HG03175 (cell line): Measurements from ENCODE around the gene FAM184A.
"Not testable (repeated sequence)": the region's sequence is repeated elsewhere in the genome, so short reads cannot be mapped to it uniquely, and the experiment has no call there.

Experiments used
- ATAC-seq: cut with Tn5 transposase; IDR thresholded peaks from one replicate; pipeline ENCODE4 v1.9.1; 2021; ENCODE audit warnings: mild to moderate bottlenecking, moderate library complexity; ENCODE audit not compliant: unreplicated experiment

FAM184A gene

GRCh38 chr6:119102901-119103300, 24.4 kb upstream of the FAM184A start:
- no peak for ATAC-seq

DNA sequence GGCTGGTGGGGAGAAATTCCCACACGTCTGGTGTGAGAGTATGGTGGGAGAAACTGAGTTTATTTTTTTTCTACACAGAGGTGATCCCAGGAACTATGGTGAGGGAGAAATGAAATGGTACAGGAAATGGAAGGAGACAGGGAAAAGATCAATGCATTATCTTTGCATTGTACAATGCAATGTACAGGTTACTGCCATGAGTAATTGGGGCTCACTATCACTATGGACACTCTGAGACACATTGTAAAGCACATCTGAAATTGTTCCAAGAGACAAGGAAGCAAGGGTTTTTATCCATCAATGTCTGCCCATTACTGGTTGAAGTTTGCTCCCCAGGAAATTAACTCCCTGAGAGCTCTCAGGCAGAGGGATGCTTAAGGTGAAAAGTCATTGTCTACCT, 21.7 kb upstream of the FAM184A start:
- no peak for ATAC-seq

DNA sequence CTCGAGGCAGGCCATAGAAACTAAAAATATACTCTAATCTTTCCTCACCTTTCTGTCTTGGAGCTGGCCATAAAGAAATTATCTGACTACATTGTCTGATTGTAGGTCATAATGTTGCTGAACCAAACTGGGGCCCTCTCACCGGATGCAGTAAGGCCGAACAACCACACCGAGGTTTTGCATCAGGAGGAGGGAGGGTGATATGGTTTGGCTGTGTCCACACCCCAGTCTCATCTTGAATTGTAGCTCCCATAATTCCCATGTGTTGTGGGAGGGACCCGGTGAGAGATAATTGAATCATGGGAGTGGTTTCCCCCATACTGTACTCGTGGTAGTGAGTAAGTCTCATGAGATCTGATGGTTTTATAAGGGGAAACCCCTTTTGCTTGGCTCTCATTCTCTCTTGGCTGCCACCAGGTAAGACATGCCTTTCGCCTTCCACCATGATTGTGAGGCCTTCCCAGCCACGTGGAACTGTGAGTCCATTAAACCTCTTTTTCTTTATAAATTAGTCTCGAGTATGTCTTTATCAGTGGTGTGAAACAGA, 19.4 kb upstream of the FAM184A start:
- not testable (repeated sequence) for ATAC-seq

DNA sequence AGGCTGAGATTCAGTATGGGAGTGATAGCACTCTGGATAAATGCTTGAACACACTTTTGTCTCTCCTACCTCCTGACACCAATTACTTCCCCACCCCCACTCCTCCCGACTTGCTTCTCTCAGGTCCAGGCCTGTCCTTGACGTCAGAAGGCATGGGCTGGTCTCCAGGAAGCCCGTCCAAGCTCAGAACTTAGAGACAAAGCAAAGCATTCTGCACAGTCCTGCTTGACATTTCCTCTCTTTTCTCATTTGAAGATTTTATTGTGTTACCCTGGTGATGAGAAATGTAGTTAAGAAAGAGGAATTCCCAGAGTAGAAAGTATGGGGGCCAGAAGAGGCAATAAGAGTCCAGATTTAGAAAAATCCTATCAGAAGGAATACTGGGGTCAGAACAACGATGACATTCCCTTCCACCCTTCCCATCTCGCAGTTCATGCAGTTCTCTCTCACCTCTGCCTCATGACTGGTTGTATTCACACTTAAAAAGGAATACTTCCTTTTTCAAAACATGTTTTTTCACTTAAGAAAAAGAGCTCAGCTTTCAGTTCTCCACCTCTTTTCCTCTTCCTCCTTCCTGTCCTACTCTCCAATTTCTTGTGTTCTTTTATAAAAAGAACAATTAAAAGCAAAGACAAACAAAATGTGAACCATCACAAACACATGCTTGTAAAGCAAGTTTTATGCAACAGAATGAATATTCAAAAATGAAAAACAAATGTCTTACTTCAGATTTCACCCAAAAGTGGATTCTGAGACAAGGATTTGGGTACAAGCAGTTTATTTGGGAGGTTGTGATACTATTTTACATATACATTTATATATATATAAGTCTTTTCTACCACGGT, 18.5 kb upstream of the FAM184A start:
- ATAC-seq, result no peak

GRCh38 chr6:119090256-119090655, 11.8 kb upstream of the FAM184A start:
- ATAC-seq, result no peak

- no peak for ATAC-seq
These were observed 6.3 kb upstream of the FAM184A start for GRCh38 chr6:119084784-119085183.

- no peak for ATAC-seq
These were observed 4.5 kb upstream of the FAM184A start for GRCh38 chr6:119083007-119083406.

- no peak for ATAC-seq
These were observed 882 bp upstream of the FAM184A start for GRCh38 chr6:119079283-119079809.

- peak; percentile 23 for ATAC-seq
These were observed 655 bp downstream of the FAM184A start for GRCh38 chr6:119077643-119078375.

GRCh38 chr6:119077391-119077642, 1.1 kb downstream of the FAM184A start:
- no peak for ATAC-seq

DNA sequence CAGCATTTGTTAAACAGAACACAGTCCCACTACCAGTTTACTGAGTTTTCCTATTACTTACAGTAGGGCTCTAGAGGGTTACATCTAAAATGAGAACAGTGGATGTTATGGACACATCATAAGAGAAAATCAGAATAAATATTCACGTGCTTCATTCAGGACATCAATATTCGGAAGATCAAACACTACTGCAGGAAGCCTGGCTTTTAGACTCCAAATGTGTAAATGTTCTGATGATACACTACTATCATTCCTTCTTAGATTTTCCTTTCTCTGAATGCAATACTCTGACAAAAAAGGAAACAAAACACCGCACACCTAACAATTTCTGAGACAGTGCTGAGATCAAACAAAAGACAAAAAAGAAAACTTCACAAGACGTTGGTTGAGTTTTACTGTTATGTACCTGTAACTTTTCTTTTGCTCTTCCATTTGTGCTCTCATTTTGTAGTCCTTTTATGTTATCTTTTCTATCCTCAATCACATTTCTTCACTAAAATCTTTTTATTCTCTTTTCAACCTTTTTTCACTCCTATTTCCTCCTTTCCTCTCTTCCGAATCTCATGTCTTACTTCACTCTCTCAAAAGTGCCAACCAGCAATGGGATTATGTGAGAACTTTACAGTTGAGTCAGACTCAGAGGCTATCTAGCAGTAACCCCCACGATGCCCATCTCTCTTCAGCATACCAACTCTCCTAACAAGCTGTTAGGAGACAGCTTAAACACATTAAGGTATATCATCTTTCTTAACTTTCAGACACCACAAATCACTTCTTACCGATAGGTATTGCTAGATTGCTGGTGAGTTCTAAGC, 1.7 kb downstream of the FAM184A start:
- ATAC-seq, result no peak

GRCh38 chr6:119076173-119076572, 2.3 kb downstream of the FAM184A start:
- no peak for ATAC-seq

DNA sequence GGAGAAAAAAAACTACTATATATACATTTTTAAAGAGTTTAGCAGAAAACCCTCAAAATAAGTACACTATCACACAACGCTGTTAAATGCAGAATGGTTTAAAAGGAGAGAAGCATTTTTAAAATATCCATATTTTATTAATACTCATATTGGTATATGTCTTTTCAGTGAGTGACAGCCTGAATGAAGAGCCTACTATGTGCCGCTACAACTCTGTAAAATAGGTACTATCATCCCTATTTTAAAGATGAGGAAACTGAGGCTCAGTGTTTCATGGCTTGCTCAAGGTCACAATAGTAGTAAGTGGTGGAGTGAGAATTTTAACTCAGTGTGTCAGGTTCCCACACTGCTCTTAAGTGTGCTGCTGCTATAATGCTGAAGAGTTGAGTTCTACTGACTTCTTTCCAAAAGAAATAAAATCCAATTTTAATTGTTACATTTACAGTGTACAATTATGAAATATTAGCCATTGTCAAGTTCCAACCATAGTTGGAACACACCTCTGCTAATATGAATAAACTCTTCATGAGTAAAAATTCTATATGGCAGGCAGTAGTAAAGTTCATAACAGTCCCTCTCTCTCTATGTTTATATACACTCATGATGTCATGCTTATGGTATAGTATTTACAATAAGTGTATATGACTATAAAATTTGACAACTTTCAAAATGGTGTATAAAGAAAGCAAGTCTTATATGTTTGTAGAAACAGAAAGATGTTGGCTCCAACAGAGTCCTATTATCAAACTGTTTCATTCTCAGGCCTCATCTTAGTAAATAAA, 3.1 kb downstream of the FAM184A start:
- ATAC-seq, result no peak

DNA sequence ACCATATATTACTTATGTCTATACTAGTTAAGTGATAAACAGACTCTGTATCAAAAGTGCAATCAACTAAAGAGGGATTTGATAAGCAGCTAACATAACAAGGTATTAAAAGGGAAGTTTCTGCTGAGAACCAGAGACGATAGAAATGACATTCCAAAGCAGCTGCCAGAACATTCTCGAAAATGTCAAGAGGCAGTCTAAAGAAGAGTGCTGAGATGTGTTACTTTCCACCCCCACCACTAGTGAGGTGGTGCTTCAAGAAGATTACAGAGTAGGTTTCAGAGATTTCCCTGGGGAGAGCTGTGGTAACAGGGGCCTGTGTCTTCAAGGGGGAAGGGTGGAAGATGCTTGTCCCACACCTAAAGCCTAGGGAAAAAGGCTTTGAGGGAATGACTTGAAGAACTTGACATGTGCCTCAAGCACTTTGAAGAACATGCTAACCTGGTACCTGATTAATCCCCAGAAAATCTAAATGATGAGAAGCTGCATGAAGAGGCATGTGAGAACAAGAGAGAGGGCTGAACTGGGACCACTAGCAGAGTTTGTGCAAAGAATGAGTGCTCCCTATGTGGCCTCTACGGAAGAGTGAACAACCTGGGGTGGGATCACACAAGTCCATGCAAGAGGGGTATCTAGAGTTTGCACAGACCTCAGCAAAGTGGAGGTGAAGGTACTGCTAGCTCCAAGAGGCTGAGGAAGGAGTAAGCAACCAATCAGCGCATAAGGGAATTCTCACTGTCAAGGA, 5.0 kb downstream of the FAM184A start:
- ATAC-seq, result no peak

- no peak for ATAC-seq
These were observed 6.9 kb downstream of the FAM184A start for GRCh38 chr6:119071576-119071975.

- no peak for ATAC-seq
These were observed 11.4 kb downstream of the FAM184A start for GRCh38 chr6:119067091-119067490.

DNA sequence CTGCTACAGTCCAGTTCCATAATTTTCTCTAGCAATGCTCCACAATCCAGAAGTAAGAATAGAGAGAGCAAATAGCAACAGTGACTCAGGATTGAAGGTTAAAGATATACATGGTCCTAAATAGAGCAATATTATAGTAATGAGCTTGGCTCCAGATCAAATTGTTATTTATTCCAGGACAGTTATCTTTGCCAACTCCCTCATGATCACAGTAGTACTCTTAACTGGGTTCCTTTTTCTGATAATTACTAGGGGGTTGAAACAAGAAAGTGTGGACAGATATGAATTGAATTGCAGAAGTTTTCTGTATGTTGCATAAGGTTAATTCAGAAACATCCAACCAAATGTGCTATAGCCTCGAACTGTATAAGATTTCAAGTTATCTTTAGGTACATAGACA, 11.9 kb downstream of the FAM184A start:
- no peak for ATAC-seq

DNA sequence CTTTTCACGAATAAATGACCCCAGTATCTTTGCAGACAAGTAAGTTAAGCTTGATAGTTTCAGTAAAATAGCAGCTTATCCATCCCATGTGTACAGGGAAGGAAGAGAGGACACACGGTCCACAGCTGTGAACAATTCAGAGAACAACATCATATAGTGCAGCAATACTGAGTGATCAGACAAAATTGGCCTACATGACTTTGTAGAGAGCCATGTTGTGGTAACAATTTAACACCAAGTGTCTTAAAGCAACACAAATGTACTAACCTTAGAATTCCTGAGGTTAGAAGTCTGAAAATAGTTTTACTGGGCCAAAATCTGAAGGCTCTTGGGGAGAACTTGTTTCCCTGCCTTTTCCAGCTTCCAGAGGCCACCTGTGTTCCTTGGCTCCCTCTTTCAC, 12.5 kb downstream of the FAM184A start:
- no peak for ATAC-seq

GRCh38 chr6:119065382-119065781, 13.1 kb downstream of the FAM184A start:
- no peak for ATAC-seq

- ATAC-seq, result no peak
These were observed 15.0 kb downstream of the FAM184A start for GRCh38 chr6:119063491-119063890.
